Measurements from ENCODE around the gene BIVM.

Gene BIVM

DNA sequence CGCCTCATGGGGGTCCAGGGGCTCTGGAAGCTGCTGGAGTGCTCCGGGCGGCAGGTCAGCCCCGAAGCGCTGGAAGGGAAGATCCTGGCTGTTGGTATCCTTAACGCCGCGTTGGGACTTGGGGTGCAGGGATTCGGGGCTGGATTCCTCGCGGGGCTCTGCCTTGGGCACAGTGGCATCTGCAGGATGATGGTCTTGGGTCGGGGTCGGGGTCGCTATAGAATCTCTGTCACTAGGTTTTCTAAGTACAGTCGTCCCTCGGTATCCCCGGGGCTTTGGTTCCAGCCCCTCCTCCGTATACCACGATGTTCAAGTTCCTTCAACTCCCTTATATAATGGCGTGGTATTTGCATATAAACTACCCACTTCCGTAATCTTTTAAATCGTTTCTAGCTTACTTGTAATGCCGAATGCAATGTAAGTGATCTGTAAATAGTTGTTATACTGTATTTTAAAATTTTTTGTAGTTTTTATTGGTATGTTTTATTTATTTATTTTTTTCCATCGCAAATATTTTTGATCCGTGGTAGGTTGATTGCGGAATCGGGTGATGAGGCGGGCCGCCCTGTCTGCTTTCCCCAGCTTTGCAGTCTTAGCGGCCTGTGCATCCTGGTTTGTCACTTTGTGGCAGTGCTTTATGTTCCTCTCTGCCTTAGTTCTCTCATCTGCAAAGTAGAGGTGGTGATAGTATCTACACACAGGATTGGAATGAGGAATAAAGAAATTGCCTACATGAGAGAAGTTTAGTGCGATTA, 47.5 kb downstream of the BIVM start:
- DNase-seq = peak; percentile 58

DNA sequence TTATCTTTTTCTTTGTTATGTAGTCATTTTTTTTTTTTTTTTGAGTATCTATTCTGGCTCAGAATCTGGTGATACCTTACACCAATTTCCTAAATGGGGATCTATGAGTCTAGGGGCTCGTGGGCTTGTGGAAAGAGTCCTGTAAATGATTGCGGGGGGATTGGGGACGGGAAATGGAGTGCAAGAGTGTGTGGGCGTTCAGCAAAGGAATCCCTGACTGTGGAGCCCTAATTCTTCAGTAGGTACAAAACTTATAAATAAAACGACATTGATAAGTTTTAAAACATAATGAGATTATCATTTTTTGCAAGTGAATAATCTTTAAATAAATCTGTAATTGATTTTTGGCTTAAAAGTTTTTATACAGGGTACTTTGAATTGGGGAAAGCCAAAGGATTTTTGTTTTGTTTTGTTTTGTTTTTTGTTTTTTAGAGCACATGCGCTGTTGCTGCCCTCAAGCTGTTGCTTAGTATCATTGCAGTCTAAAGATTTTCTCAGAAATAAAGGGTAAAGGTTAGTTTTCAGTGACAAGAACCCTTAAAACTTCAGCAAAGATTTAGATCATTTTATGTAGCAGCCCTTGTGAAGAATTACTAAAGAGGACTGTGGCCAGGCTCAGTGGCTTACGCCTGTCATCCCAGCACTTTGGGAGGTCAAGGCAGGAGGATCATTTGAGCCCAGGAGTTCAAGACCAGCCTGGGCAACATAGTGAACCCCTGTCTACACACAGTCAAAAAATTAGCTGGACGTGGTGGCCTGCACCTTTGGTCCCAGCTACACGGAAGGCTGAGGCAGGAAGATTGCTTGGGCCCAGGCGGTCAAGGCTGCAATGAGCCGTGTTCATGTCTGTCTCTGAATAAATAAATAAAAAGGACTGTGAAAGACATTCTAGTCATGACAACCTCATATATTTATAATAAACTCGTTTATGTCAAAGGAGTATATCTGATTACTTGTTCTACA, 48.6 kb downstream of the BIVM start:
- peak; percentile 25 for DNase-seq

DNA sequence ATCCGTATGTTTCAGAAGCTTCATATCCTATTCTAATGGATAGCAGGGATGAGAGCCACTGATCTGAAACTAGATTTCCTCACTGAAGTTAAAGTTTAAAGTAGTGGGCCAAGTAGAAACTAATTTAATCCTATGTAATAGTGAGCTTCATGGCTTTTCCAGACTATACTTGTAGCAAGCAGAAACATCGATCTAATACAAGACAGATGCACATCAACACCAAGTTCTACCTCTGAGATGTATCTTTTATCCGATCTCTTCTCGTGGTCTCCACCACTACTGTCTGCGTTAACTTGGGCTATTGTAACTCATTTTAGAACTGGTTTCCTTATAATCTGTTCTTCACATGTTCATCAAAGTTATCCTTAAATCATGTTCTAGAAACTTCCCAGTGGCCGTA, 50.0 kb downstream of the BIVM start:
- DNase-seq = no peak

DNA sequence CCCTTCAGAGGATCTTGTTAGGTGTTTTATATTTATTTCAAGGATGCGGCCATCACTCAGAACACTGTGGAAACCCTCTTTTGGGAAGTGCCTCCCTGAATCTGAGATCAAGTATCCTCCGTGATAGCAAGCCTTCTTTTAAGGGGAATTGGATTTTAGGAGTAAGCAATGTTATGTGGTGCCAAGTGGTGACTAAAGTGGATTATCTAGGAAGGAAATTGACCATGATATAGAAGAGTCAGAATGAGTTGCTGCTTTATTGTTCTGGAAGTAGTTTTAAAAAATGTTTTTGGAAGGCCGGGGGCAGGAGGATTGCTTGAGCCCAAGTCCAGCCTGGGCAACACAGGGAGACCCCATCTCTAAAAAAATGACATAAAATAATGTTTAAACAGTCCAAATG, 53.6 kb downstream of the BIVM start:
- no peak for DNase-seq

DNA sequence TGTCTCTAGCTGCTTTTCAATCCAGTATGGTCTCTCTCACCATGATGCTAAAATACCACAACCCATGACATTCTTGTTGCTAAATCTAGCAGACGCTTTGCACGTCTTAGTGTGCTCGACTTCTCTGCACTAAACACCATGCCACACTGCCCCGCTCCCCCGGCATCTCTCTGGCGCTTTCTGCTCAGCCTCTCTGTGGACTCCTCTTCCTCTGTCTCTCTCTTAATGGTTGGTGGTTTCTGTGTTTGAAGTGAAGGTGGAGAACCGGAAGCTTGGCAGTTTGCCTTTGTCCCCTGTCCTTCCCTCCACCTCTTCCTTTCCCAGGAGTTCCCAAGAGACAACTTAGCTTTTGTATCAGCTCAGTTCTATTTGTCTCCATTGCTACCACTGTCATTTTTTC, 55.8 kb downstream of the BIVM start:
- no peak for DNase-seq

DNA sequence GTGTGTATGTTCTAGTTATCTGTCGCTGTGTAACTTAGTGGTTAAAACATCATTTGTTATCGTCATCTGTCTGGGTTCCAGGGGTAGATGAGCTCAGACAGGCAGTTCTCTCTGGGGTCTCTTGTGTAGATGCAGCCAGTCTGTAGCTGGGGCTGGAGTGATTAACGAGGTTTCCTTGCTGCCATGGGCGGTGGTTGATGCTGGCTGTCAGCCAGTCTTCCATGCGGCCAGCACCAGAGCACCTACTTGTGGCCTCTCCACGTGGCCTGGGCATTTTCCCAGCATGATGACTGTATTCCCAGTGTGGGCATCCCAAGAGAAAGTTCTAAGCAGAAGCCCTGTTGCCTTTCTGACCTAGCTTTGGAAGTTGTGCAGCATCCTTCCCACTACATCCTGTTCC, 57.6 kb downstream of the BIVM start:
- no peak for DNase-seq

DNA sequence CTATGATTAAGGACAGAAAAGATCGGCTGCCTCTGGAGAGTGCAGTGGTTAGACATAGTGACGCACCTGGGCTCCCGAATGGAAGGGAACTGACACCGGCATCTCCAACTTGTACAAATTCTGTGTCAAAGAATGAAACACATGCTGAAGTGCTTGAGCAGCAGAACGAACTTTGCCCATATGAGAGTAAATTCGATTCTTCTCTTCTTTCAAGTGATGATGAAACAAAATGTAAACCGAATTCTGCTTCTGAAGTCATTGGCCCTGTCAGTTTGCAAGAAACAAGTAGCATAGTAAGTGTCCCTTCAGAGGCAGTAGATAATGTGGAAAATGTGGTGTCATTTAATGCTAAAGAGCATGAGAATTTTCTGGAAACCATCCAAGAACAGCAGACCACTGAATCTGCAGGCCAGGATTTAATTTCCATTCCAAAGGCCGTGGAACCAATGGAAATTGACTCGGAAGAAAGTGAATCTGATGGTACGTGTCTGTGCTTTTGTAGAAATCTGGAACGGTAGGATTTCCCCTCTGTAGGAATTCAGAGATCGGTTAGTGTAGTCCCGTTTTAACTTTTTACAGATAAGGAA, 63.8 kb downstream of the BIVM start:
- DNase-seq = no peak

DNA sequence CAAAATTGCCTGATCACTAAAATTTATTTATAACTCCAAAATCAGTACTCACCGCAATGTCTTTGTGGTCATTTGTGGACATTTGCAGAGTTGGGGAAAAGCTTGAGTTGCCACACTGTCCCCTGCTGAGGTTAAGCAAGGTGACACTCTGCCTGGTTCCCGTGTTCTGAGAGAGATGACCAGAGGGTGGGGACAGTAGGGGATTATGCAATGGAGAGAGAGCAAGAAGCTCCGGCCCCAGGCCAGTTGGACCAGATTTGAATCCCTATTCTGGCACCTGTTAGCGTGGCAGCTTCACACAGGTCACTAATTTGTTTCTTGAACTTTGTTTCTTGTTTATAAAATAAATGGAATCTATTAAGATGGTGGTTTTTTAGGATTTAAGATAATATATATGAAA, 64.7 kb downstream of the BIVM start:
- DNase-seq = no peak

DNA sequence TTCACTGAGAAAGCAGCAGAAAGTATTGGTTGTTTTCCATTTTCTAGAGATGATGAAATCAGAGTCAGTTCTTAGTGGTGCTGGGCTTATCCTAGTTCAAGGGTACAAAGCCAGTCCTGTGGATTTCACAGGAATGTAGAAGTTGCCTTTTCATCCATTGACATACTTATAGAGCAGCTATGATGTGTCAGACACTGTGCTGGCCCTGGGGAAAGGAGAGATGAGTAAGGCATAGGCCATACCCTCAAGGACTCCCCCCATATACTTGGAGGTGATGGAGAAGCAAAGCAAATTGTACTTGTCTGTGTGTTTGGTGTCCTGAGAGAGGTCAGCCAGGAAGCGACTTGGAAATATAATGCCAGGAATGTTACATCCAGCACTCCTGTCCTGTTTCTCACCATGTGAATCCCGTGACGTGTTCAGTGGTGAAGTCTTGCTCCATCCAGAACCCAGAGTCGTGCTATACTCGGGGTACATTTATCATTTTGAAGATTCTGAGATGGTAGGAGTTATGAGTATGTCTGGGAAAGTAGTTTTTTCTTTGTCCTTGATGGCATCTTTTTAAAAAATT, 69.5 kb downstream of the BIVM start:
- DNase-seq = no peak

DNA sequence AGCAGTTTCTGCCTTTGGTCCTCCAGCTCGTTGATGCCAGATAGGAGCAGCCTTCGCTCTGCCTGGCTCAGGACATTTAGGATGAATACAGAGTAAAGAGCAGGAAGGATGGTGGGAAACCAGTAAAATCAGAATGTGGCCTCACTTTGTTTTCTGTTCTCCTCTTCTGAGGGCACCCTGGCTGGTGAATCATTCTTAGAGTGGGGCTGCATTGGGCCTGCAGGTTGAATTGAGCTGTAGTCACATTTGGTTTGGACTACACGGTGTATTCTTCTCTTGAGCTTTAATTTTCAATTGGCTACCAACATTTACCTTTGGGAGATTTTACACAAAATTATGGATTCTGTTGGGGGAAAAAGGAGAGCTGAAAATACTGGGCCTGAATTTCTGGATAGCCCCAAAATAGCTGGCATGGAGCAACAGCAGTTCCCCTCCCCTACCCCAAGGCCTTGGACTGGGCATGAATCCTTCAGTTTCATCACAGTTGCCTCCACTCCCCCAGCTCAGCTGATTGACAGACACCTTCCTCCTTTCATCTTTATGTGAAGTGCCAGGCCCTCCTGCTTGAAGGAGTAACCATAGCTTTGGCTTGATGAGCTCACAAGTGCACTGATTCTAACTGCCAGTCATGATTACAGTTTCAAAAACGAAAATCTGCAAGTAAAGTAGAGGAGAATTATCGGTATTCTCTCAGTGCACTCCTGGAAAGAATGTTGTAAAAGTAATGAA, 71.2 kb downstream of the BIVM start:
- no peak for DNase-seq

DNA sequence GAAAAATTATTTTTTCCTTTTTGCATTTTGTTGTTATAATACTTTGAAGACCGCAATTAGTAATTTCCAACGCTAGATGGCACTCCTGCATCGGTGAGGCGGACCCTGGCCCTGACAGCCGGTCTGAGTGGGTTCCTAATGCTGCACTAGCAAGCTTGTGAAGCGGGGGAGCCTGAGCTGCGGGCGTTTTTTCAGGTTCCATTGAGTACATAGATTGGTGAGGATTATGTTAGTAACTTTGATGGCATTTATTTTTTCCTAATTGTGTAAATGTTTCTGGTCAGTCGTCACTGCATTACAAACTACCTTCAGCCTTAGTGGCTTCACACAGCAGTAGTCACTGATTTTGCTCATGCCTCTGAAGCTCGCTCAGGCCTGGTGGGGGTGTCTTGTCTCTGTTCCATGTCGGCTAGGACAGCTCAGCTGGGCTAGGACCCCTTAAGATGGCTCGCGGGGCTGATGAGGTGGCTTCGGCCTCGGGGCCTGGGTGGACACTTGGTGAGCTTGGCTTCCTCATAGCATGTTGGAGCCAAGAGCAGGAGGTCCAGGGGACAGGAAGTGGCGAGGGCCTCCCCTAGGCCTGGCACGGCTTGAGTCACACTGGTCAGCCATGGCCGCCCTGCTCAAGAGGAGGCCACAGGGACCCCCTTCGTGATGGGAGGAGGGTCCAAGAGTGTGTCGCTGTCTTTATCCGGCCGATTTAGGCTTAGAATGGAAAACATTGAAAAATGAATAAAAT, 71.9 kb downstream of the BIVM start:
- peak; percentile 66 for DNase-seq

DNA sequence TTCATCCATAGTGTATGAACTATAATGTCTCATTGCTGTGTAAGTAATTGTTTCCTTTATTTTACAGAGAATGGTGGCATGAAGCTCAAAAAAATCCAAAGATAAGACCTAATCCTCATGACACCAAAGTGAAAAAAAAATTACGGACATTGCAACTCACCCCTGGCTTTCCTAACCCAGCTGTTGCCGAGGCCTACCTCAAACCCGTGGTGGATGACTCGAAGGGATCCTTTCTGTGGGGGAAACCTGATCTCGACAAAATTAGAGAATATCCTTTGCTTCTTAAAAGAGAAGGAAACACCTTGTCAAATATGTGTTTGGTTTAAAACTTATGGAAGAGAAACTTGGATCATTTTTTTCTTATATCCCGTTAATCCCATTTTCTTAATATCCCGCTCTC, 73.2 kb downstream of the BIVM start:
- DNase-seq = peak; percentile 15

DNA sequence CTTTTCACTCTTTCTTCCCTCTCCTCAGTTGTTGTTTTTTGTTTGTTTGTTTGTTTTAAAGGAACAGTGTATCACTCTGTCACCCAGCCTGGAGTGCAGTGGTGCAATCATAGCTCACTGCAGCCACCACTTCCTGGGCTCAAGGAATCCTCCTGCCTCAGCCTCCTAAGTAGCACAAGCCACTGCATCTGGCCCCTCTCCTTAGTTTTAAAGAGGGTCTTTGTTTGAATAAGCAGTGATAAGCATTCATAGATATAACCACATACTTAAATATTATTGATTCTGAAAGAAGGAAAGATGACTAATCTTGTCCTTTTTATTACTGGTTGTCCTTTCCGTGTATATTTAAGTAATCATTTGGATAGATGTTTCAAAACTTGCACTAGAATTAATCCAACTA, 73.6 kb downstream of the BIVM start:
- peak; percentile 28 for DNase-seq

DNA sequence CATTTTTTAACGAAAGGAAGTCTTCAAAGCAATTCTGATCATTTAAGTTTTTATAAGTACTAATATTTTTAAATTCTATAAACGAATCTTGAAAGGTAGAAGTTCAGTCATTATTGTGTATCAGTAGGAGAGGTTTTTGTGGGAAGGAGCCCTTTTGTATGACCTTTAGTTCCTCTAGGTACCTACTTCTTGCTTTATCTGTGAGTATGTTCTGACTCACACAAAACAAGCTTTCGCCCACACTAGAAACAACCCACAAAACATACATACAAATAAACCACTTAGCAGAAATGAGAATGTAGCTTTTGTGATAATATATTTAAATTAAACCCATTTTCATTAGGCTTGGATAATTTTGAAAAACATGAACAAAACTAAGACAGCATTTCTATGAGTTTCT, 74.7 kb downstream of the BIVM start:
- DNase-seq = peak; percentile 28

DNA sequence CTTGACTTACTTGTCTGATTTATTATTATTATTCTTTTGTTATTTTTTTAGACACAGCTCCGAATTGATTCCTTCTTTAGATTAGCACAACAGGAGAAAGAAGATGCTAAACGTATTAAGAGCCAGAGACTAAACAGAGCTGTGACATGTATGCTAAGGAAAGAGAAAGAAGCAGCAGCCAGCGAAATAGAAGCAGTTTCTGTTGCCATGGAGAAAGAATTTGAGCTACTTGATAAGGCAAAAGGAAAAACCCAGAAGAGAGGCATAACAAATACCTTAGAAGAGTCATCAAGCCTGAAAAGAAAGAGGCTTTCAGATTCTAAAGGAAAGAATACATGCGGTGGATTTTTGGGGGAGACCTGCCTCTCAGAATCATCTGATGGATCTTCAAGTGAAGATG, 76.3 kb downstream of the BIVM start:
- DNase-seq = no peak

DNA sequence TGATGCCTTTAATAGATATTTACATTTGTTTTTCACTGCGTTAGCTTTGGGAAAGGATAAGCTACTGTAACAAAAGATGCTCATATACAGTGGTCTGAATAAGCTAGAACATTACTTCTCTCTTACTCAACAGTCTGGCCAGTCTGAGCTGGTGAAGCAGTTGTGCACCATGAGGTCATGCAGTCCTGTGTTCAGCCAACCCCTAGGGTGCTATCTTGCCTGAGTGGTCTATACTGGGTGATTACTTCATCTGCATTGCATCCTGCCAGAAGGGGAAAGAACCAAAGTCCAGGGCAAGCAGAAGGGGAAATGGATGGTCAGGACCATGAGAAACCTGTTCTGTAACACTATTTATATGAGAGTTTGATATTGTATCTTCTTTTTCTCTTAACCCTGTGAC, 78.4 kb downstream of the BIVM start:
- DNase-seq = no peak

DNA sequence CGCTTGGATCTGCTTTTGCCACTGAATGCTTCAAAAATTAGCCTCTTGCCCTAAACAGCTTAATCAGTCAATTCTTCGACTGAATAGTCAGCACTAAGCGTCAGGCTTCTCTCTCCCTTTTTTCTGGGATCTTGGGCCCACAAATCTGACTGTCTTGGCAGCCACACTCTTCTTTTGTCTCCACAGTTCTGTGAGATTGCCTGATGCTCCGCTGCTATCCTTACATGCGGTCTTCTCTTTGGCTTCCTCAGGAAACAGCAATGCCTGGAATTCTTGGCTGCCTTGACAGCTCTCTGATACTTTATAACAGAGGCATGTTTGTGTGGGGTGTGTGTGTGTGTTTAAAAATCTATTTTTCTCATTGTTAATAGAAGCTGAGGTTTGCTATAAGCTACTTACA, 79.6 kb downstream of the BIVM start:
- no peak for DNase-seq

DNA sequence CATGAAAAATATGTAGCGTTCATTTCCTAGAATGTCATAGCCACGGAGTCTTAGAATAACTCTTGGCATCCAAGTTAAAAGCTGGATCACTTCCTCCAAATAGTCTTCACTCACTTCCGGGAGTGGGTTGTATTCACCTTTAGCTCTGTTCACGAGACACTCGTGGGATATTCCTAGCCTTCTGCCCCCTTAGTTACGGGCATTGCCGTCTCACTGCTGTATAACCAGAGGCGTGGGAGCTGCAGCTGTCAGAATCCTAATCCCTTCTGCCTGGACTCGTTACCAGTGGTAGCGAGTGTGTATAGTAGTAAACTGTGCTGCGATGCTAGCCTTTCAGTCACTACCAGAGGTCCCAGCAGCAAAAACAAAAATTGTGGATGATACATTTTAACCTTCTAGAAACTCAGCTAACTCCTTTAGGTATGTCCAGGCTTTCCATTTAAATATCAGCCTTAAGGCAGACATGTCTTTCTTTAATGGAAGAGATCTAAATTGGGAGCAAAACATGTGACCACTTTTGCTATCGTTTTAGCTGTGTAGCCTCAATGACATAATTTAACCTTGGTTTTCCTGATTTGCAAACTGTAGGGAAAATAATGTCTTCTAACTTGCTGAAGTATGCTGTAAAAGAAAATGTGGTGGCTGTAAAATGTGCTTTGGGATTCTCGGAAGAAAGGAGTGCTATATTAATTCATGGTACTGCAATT, 81.0 kb downstream of the BIVM start:
- DNase-seq = no peak

DNA sequence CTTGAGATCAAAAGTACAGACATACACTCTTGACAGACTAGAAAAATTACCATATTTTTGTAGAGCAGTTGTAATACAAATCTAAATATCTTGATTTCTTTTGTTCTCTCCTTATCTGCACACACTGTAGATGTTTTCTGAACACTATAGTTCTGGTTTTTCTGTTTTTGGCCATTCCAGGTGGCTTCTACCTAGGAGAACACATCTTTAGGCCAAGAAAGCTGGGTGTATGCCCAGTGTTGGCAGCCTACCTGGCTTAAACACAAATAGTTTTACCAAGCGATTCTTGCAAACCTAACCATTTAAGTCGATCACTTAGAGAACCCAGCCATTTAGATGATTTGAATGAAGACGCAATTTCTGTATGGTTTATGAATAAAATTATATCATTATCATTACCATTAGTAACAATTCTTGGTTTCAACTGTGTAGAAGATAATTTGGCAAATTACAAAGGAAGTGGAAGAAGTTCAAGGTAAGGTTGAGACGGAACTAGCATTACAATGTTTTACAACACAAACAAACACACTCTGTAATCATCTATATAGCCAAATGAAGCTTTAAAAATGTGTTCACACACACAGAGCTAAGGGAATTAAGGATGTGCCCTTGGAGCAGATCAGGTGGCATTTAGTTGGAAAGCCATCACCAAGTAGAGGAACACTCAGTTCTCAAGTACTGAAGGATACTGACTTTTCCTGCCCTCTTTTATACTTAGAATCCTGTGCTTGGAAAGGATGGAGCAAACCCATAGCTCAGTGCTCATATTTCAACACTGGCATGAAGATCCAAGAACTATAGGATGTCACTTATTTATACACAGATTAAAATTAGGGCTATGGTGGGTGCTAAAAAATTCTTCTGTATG, 83.1 kb downstream of the BIVM start:
- no peak for DNase-seq
